K562 (cell line): Measurements from ENCODE around the gene TRIM44.

Source experiments
- MAX ChIP-seq: sonication (generic); formaldehyde crosslinking; IDR thresholded peaks from 2 replicates; pipeline ENCODE4 v1.9.0; 2022; ENCODE audit warnings: mild to moderate bottlenecking, missing genetic modification reagents
- MXI1 ChIP-seq: IDR thresholded peaks from 2 replicates; pipeline ENCODE4 v1.6.1; 2011; ENCODE audit warnings: low read depth, mild to moderate bottlenecking, improper control_type of control experiment, low read length
- NR1H2 ChIP-seq: sonication (generic); formaldehyde crosslinking; IDR thresholded peaks from 2 replicates; pipeline ENCODE4 v1.4.0; 2020; ENCODE audit warnings: mild to moderate bottlenecking, missing genetic modification reagents
- POLR2A ChIP-seq: fragments of 450-650 bp; conservative IDR thresholded peaks from 2 replicates; pipeline ENCODE4 v1.6.1; 2016
- ZC3H11A ChIP-seq: IDR thresholded peaks from 2 replicates; pipeline ENCODE4 v1.6.1; 2012; ENCODE audit warnings: low read depth, low read length, improper control_type of control experiment
- ZFX ChIP-seq: sonication (generic); formaldehyde crosslinking; IDR thresholded peaks from 2 replicates; pipeline ENCODE4 v1.8.0; 2022; ENCODE audit warnings: mild to moderate bottlenecking, missing genetic modification reagents, moderate library complexity
- ZKSCAN8 ChIP-seq: fragments of 200-800 bp; sonication (Bioruptor generic); IDR thresholded peaks from 2 replicates; pipeline ENCODE4 v1.6.1; 2016; ENCODE audit warnings: missing genetic modification characterization, missing compliant biosample characterization
- ZNF12 ChIP-seq: sonication (generic); formaldehyde crosslinking; IDR thresholded peaks from 2 replicates; pipeline ENCODE4 v1.4.0; 2020; ENCODE audit warnings: mild to moderate bottlenecking, missing genetic modification reagents
- ZNF707 ChIP-seq: fragments of 250-450 bp; sonication (Bioruptor Pico); conservative IDR thresholded peaks from 2 replicates; pipeline ENCODE4 v1.8.0; 2022; ENCODE audit warnings: inconsistent platforms, mild to moderate bottlenecking, moderate library complexity
- TF ChIP-seq, protein P1 (sequence below): sonication (generic); formaldehyde crosslinking; IDR thresholded peaks from 2 replicates; pipeline ENCODE4 v1.8.1; 2022; ENCODE audit warnings: missing genetic modification reagents
- TF ChIP-seq, protein P2 (sequence below), 3 experiments: IDR thresholded peaks in 2 of 3; conservative IDR thresholded peaks in 1 of 3; 2 replicates each; pipeline ENCODE4 v1.5.1; 2011 to 2012; ENCODE audit warnings: low read length in 3 of 3, mild to moderate bottlenecking in 3 of 3, control low read depth in 2 of 3, improper control_type of control experiment in 1 of 3, inconsistent platforms in 1 of 3, low read depth in 1 of 3, mixed read lengths in 1 of 3, moderate library complexity in 1 of 3; ENCODE audit not compliant: insufficient read depth in 2 of 3

GRCh38 chr11:35763765-35764164, 101.2 kb downstream of the TRIM44 start:
- TF ChIP-seq, protein P1, sequence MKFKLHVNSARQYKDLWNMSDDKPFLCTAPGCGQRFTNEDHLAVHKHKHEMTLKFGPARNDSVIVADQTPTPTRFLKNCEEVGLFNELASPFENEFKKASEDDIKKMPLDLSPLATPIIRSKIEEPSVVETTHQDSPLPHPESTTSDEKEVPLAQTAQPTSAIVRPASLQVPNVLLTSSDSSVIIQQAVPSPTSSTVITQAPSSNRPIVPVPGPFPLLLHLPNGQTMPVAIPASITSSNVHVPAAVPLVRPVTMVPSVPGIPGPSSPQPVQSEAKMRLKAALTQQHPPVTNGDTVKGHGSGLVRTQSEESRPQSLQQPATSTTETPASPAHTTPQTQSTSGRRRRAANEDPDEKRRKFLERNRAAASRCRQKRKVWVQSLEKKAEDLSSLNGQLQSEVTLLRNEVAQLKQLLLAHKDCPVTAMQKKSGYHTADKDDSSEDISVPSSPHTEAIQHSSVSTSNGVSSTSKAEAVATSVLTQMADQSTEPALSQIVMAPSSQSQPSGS = no peak
- TF ChIP-seq NR1H2 (CRISPR knock-in tag) (no peak), MXI1 (no peak), ZNF12 (CRISPR knock-in tag) (no peak), ZC3H11A (no peak), ZKSCAN8 (no peak), ZNF707 (CRISPR knock-in tag) (no peak), ZFX (CRISPR knock-in tag) (no peak), MAX (CRISPR knock-in tag) (no peak), POLR2A (no peak)
- TF ChIP-seq, protein P2, sequence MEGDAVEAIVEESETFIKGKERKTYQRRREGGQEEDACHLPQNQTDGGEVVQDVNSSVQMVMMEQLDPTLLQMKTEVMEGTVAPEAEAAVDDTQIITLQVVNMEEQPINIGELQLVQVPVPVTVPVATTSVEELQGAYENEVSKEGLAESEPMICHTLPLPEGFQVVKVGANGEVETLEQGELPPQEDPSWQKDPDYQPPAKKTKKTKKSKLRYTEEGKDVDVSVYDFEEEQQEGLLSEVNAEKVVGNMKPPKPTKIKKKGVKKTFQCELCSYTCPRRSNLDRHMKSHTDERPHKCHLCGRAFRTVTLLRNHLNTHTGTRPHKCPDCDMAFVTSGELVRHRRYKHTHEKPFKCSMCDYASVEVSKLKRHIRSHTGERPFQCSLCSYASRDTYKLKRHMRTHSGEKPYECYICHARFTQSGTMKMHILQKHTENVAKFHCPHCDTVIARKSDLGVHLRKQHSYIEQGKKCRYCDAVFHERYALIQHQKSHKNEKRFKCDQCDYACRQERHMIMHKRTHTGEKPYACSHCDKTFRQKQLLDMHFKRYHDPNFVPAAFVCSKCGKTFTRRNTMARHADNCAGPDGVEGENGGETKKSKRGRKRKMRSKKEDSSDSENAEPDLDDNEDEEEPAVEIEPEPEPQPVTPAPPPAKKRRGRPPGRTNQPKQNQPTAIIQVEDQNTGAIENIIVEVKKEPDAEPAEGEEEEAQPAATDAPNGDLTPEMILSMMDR (IDR thresholded peaks at IDR 0.05 in 2 of 3, conservative IDR thresholded peaks at IDR 0.05 in 1 of 3; ENCODE audit: insufficient read depth in 2 of 3, low read depth in 1 of 3, low read length in 3 of 3) = no peak
